Naive thymus-derived CD8-positive, alpha-beta T cell (primary cell): ENCODE measurements around the gene KRTAP12-1. TPM values are rescaled to one million over a fixed set of nuclear protein-coding genes. Genes with fewer than 3 reads are reported as not detected.

Experiments
- ATAC-seq, 2 donors: fragments of 150-1000 bp; cut with Tn5 transposase in 1 of 2; sonication (Bioruptor Pico), chemical (Tn5 transposase) in 1 of 2; 1 replicate in 1 of 2; 2 replicates in 1 of 2; pipeline ENCODE4 v1.10.0; 2021; ENCODE audit warnings: mild to moderate bottlenecking in 2 of 2, moderate library complexity in 2 of 2
- POLR2A ChIA-PET: fragments of 350-600 bp; sonication (Branson Sonifier 250); formaldehyde crosslinking; loops from one replicate; lab custom pipeline; 2021; ENCODE audit warnings: antibody characterized with exemption; lab: Charles Lee
- DNase-seq, 10 donors: peaks; one replicate each; pipeline versions ENCODE4 v3.0.0 to v3.0.0-alpha.2; 2020 to 2022
- H3K27ac Mint-ChIP-seq, 10 donors: one replicate each; pipeline ENCODE4 v1.8.0; 2020 to 2022; ENCODE audit warnings: mild to moderate bottlenecking in 10 of 10, mixed read lengths in 10 of 10, moderate library complexity in 4 of 10, inconsistent platforms in 1 of 10
- H3K27me3 Mint-ChIP-seq, 5 donors: one replicate each; pipeline ENCODE4 v1.8.0; 2021 to 2022; ENCODE audit warnings: mixed read lengths in 5 of 5
- H3K36me3 Mint-ChIP-seq, 3 donors: one replicate each; pipeline ENCODE4 v1.8.0; 2020 to 2022; ENCODE audit warnings: mixed read lengths in 3 of 3, mild to moderate bottlenecking in 2 of 3, inconsistent platforms in 1 of 3
- H3K4me1 Mint-ChIP-seq, 4 donors: one replicate each; pipeline ENCODE4 v1.8.0; 2021 to 2022; ENCODE audit warnings: mixed read lengths in 4 of 4
- H3K4me3 Mint-ChIP-seq, 10 donors: one replicate each; pipeline ENCODE4 v1.8.0; 2020 to 2022; ENCODE audit warnings: mild to moderate bottlenecking in 10 of 10, mixed read lengths in 10 of 10, moderate library complexity in 6 of 10, inconsistent platforms in 1 of 10
- H3K9me3 Mint-ChIP-seq, 9 donors: one replicate each; pipeline ENCODE4 v1.8.0; 2020 to 2022; ENCODE audit warnings: mixed read lengths in 9 of 9, mild to moderate bottlenecking in 3 of 9, inconsistent platforms in 1 of 9, moderate library complexity in 1 of 9
- polyA plus RNA-seq, 3 donors: library from polyadenylated mRNA; unstranded; fragments of 300-500 nt; fragmentation: Illumina TruSeq; gene quantifications; one replicate each; pipeline ENCODE4 v1.2.3, GENCODE V29; 2021
- total RNA-seq, 8 experiments: library from RNA in 2 of 8; stranded (reverse) in 2 of 8; gene quantifications; one replicate each; pipeline ENCODE4 v1.2.3 and lab custom pipeline; 2021 to 2026

Gene KRTAP12-1
- not detected for total RNA-seq
- polyA plus RNA-seq = not detected
- total RNA-seq (lab: John Stamatoyannopoulos, UW) = 0 reads per million in 6 experiments

- no peaks in the 10 kb centered on the region for H3K9me3 Mint-ChIP-seq
- H3K27me3 Mint-ChIP-seq = peaks cover 0 to 11% (median 2%) of the 10 kb centered on the region in 5 donors
- no peaks in the 10 kb centered on the region for H3K36me3 Mint-ChIP-seq
- no peak for ATAC-seq
- peak within 1 kb of the TSS in 3 of 10 donors; percentile 71 to 74 (median 72) for H3K27ac Mint-ChIP-seq
- DNase-seq = no peak
- POLR2A ChIA-PET = interaction anchor here (0.9 kb wide), 1 partner anchor 12 kb away, joined by 3 read pairs; no protein-coding TSS in a partner anchor
- H3K4me1 Mint-ChIP-seq = peaks cover 0 to 12% (median 9%) of the 10 kb centered on the region in 4 donors
- no peak within 1 kb of the TSS for H3K4me3 Mint-ChIP-seq
Observed at GRCh38 chr21:44681861-44682579, at the start of gene KRTAP12-1. Gene KRTAP12-1 (minus strand): TSS chr21:44682163. CDS start chr21:44682123, 40 bp downstream.

GRCh38 chr21:44730951-44731579, 49.1 kb upstream of the KRTAP12-1 start:
- peaks cover 0 to 4% (median 0%) of the 10 kb centered on the region in 4 donors for H3K4me1 Mint-ChIP-seq
- peak overlapping the region in 4 of 10 donors; percentile 1 to 27 (median 17) for H3K27ac Mint-ChIP-seq
- POLR2A ChIA-PET = no interaction called here
- H3K36me3 Mint-ChIP-seq = no peaks in the 10 kb centered on the region
- DNase-seq (no peak), ATAC-seq (no peak)
- H3K27me3 Mint-ChIP-seq = peaks cover 0 to 11% (median 4%) of the 10 kb centered on the region in 5 donors
- H3K4me3 Mint-ChIP-seq = no peak overlapping the region
- no peaks in the 10 kb centered on the region for H3K9me3 Mint-ChIP-seq

- Mint-ChIP-seq H3K36me3 (no peaks in the 10 kb centered on the region), H3K4me1 (peaks cover 0 to 4% (median 0%) of the 10 kb centered on the region in 4 donors), H3K9me3 (no peaks in the 10 kb centered on the region), H3K27ac (no peak overlapping the region), H3K27me3 (peaks cover 0 to 17% (median 5%) of the 10 kb centered on the region in 5 donors), H3K4me3 (no peak overlapping the region)
- ATAC-seq = no peak
- DNase-seq = no peak
- POLR2A ChIA-PET = no interaction called here
Observed at GRCh38 chr21:44730028-44730395, 48.0 kb upstream of the KRTAP12-1 start.

- H3K4me3 Mint-ChIP-seq = no peak overlapping the region
- H3K9me3 Mint-ChIP-seq = no peaks in the 10 kb centered on the region
- H3K27me3 Mint-ChIP-seq = peaks cover 0 to 17% (median 5%) of the 10 kb centered on the region in 5 donors
- ATAC-seq = no peak
- no peak overlapping the region for H3K27ac Mint-ChIP-seq
- H3K4me1 Mint-ChIP-seq = peaks cover 0 to 4% (median 0%) of the 10 kb centered on the region in 4 donors
- no peaks in the 10 kb centered on the region for H3K36me3 Mint-ChIP-seq
- POLR2A ChIA-PET = no interaction called here
- no peak for DNase-seq
Observed at GRCh38 chr21:44729336-44730027, 47.5 kb upstream of the KRTAP12-1 start.

GRCh38 chr21:44728716-44729115, 46.8 kb upstream of the KRTAP12-1 start:
- no peaks in the 10 kb centered on the region for H3K36me3 Mint-ChIP-seq
- ATAC-seq = no peak
- H3K27ac Mint-ChIP-seq = no peak overlapping the region
- no peak overlapping the region for H3K4me3 Mint-ChIP-seq
- no peak for DNase-seq
- H3K4me1 Mint-ChIP-seq = peaks cover 3 to 6% (median 5%) of the 10 kb centered on the region in 4 donors
- H3K27me3 Mint-ChIP-seq = peaks cover 0 to 19% (median 5%) of the 10 kb centered on the region in 5 donors
- POLR2A ChIA-PET = no interaction called here
- no peaks in the 10 kb centered on the region for H3K9me3 Mint-ChIP-seq

- POLR2A ChIA-PET = no interaction called here
- H3K4me1 Mint-ChIP-seq = peaks cover 8 to 14% (median 10%) of the 10 kb centered on the region in 4 donors
- H3K27ac Mint-ChIP-seq = no peak overlapping the region
Observed at GRCh38 chr21:44727757-44728156, 45.8 kb upstream of the KRTAP12-1 start.

GRCh38 chr21:44727321-44727720, 45.4 kb upstream of the KRTAP12-1 start:
- Mint-ChIP-seq H3K27me3 (peaks cover 0 to 29% (median 6%) of the 10 kb centered on the region in 5 donors), H3K4me3 (no peak overlapping the region), H3K9me3 (no peaks in the 10 kb centered on the region), H3K4me1 (peaks cover 8 to 17% (median 13%) of the 10 kb centered on the region in 4 donors), H3K36me3 (no peaks in the 10 kb centered on the region), H3K27ac (no peak overlapping the region)
- no peak for DNase-seq
- POLR2A ChIA-PET = no interaction called here
- ATAC-seq = no peak

More at GRCh38 chr21:44727757-44728156, 45.8 kb upstream of the KRTAP12-1 start:
- no peaks in the 10 kb centered on the region for H3K9me3 Mint-ChIP-seq
- no peaks in the 10 kb centered on the region for H3K36me3 Mint-ChIP-seq
- H3K27me3 Mint-ChIP-seq = peaks cover 0 to 25% (median 6%) of the 10 kb centered on the region in 5 donors
- no peak for ATAC-seq
- no peak for DNase-seq
- no peak overlapping the region for H3K4me3 Mint-ChIP-seq

- DNase-seq (no peak), ATAC-seq (no peak)
- POLR2A ChIA-PET = no interaction called here
- H3K4me3 Mint-ChIP-seq = no peak overlapping the region
- no peak overlapping the region for H3K27ac Mint-ChIP-seq
- no peaks in the 10 kb centered on the region for H3K9me3 Mint-ChIP-seq
- no peaks in the 10 kb centered on the region for H3K36me3 Mint-ChIP-seq
- peaks cover 8 to 17% (median 13%) of the 10 kb centered on the region in 4 donors for H3K4me1 Mint-ChIP-seq
- H3K27me3 Mint-ChIP-seq = peaks cover 0 to 26% (median 5%) of the 10 kb centered on the region in 5 donors
Observed at GRCh38 chr21:44726826-44727225, 44.9 kb upstream of the KRTAP12-1 start.

- H3K27ac Mint-ChIP-seq = no peak overlapping the region
- H3K9me3 Mint-ChIP-seq = no peaks in the 10 kb centered on the region
- peaks cover 5 to 17% (median 13%) of the 10 kb centered on the region in 4 donors for H3K4me1 Mint-ChIP-seq
- DNase-seq = no peak
- POLR2A ChIA-PET = no interaction called here
- peaks cover 0 to 33% (median 5%) of the 10 kb centered on the region in 5 donors for H3K27me3 Mint-ChIP-seq
- no peak overlapping the region for H3K4me3 Mint-ChIP-seq
- ATAC-seq = no peak
- H3K36me3 Mint-ChIP-seq = no peaks in the 10 kb centered on the region
Observed at GRCh38 chr21:44724926-44725325, 43.0 kb upstream of the KRTAP12-1 start.

- Mint-ChIP-seq H3K36me3 (no peaks in the 10 kb centered on the region), H3K27me3 (peaks cover under 1 to 38% (median 5%) of the 10 kb centered on the region in 5 donors), H3K4me1 (peaks cover 5 to 17% (median 13%) of the 10 kb centered on the region in 4 donors), H3K4me3 (peak overlapping the region in 9 of 10 donors; percentile 40 to 84 (median 59)), H3K27ac (peak overlapping the region in 4 of 10 donors; percentile 43 to 77 (median 70)), H3K9me3 (no peaks in the 10 kb centered on the region)
- ATAC-seq = no peak
- POLR2A ChIA-PET = interaction anchor here (0.8 kb wide), 1 partner anchor 41 kb away, joined by 3 read pairs; no protein-coding TSS in a partner anchor
- DNase-seq = no peak
Observed at GRCh38 chr21:44724196-44724595, 42.2 kb upstream of the KRTAP12-1 start.

GRCh38 chr21:44723177-44724131, 41.5 kb upstream of the KRTAP12-1 start:
- no peaks in the 10 kb centered on the region for H3K36me3 Mint-ChIP-seq
- ATAC-seq = peak; percentile 81 to 87
- H3K4me3 Mint-ChIP-seq = peak overlapping the region; percentile 75 to 85 (median 84)
- peak overlapping the region; percentile 69 to 93 (median 88) for H3K27ac Mint-ChIP-seq
- DNase-seq = peak in 6 of 10 donors; percentile 28 to 48 (median 42)
- POLR2A ChIA-PET = interaction anchor here (0.7 to 1.3 kb wide), 5 partner anchors 14 to 105 kb away, joined by 3 to 6 read pairs (median 4); partner anchors contain the start of genes KRTAP12-3 and KRTAP12-4
- peaks cover 3 to 42% (median 8%) of the 10 kb centered on the region in 5 donors for H3K27me3 Mint-ChIP-seq
- no peaks in the 10 kb centered on the region for H3K9me3 Mint-ChIP-seq
- H3K4me1 Mint-ChIP-seq = peaks cover 5 to 17% (median 13%) of the 10 kb centered on the region in 4 donors
